SKM-1 (cell line): ENCODE results near the gene ARL10.
A peak's percentile ranks its signal among the peaks of the same experiment; 100 is the strongest.

Experiments
- DNase-seq: peaks from one replicate; lab custom pipeline; 2025; ENCODE audit not compliant: unreplicated experiment; lab: John Stamatoyannopoulos, UW

The ARL10 gene

GRCh38 chr5:176361437-176362232 lies 3.7 kb upstream of the ARL10 start, which contains the start of gene KIAA1191:
Gene KIAA1191, minus strand, starts transcription at chr5:176361764. Its CDS starts 2,256 bp downstream, at chr5:176359508.
- peak; percentile 83 for DNase-seq

GRCh38 chr5:176362233-176362490 lies 3.1 kb upstream of the ARL10 start:
- no peak for DNase-seq

GRCh38 chr5:176364765-176365350 lies 429 bp upstream of the ARL10 start:
- no peak for DNase-seq

- DNase-seq = no peak
These were observed 1.1 kb downstream of the ARL10 start for GRCh38 chr5:176366232-176366894.

- DNase-seq = no peak
These were observed 3.4 kb downstream of the ARL10 start for GRCh38 chr5:176368726-176369125.

GRCh38 chr5:176369934-176370711 lies 4.8 kb downstream of the ARL10 start:
- DNase-seq = no peak

- DNase-seq = peak; percentile 10
These were observed 6.6 kb downstream of the ARL10 start for GRCh38 chr5:176371621-176372539.

- no peak for DNase-seq
These were observed 8.0 kb downstream of the ARL10 start for GRCh38 chr5:176373100-176373818.

- DNase-seq = peak; percentile 7
These were observed 14.6 kb downstream of the ARL10 start for GRCh38 chr5:176379881-176380280.

- DNase-seq = no peak
These were observed 16.1 kb downstream of the ARL10 start for GRCh38 chr5:176381423-176381822.

- DNase-seq = no peak
These were observed 16.7 kb downstream of the ARL10 start for GRCh38 chr5:176381979-176382378.

GRCh38 chr5:176382721-176383120 lies 17.4 kb downstream of the ARL10 start:
- DNase-seq = no peak

GRCh38 chr5:176383248-176383905 lies 18.1 kb downstream of the ARL10 start:
- DNase-seq = no peak

- DNase-seq = no peak
These were observed 18.7 kb downstream of the ARL10 start for GRCh38 chr5:176383961-176384360.

GRCh38 chr5:176384366-176384930 lies 19.2 kb downstream of the ARL10 start:
- no peak for DNase-seq

GRCh38 chr5:176384991-176385390 lies 19.7 kb downstream of the ARL10 start:
- no peak for DNase-seq

- no peak for DNase-seq
These were observed 21.2 kb downstream of the ARL10 start for GRCh38 chr5:176386491-176386890.

- no peak for DNase-seq
These were observed 22.2 kb downstream of the ARL10 start for GRCh38 chr5:176387384-176387925.

- no peak for DNase-seq
These were observed 22.7 kb downstream of the ARL10 start for GRCh38 chr5:176388003-176388443.
